Measurements from ENCODE around the gene SSU72.

- TF ChIP-seq, protein P1, sequence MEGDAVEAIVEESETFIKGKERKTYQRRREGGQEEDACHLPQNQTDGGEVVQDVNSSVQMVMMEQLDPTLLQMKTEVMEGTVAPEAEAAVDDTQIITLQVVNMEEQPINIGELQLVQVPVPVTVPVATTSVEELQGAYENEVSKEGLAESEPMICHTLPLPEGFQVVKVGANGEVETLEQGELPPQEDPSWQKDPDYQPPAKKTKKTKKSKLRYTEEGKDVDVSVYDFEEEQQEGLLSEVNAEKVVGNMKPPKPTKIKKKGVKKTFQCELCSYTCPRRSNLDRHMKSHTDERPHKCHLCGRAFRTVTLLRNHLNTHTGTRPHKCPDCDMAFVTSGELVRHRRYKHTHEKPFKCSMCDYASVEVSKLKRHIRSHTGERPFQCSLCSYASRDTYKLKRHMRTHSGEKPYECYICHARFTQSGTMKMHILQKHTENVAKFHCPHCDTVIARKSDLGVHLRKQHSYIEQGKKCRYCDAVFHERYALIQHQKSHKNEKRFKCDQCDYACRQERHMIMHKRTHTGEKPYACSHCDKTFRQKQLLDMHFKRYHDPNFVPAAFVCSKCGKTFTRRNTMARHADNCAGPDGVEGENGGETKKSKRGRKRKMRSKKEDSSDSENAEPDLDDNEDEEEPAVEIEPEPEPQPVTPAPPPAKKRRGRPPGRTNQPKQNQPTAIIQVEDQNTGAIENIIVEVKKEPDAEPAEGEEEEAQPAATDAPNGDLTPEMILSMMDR (IDR thresholded peaks at IDR 0.05; ENCODE audit: borderline replicate concordance, extremely low read depth, low read length, poor library complexity, severe bottlenecking), result no peak
- TF ChIP-seq EZH2 (IDR thresholded peaks at IDR 0.05; ENCODE audit: borderline replicate concordance, low read depth, low read length, severe bottlenecking), result no peak
These were observed 46.1 kb downstream of the SSU72 start for GRCh38 chr1:1528301-1529267.
